MM.1S (cell line): Measurements from ENCODE around the gene RARA.

Experiments
- CTCF ChIP-seq: fragments of 300-600 bp; sonication (generic); IDR thresholded peaks from 2 replicates; pipeline ENCODE4 v1.5.1; 2016; ENCODE audit warnings: antibody characterized with exemption, low read length, mixed read lengths
- EZH2 ChIP-seq: fragments of 300-600 bp; sonication (generic); optimal IDR thresholded peaks from 2 replicates; pipeline ENCODE3; 2017; ENCODE audit warnings: low read depth, mild to moderate bottlenecking, antibody characterized with exemption, low read length, mixed read lengths
- EZH2phosphoT487 ChIP-seq: fragments of 300-600 bp; sonication (generic); IDR thresholded peaks from 2 replicates; pipeline ENCODE4 v1.6.1; 2018; ENCODE audit warnings: antibody characterized with exemption, low read length

GRCh38 chr17:40298726-40299125 is 10.3 kb upstream of the RARA start:
- TF ChIP-seq CTCF = no peak
- TF ChIP-seq EZH2 = no peak
- no peak for TF ChIP-seq EZH2phosphoT487
